HEK293 (cell line): ENCODE data around the gene PHEX.

Experiments
- CTCF ChIA-PET: fragments of 350-600 bp; formaldehyde crosslinking; extraction: SDS; loops from one replicate; lab custom pipeline; 2021; ENCODE audit warnings: antibody characterized with exemption; lab: Yijun Ruan, JAX
- POLR2A ChIA-PET: fragments of 300-600 bp; formaldehyde crosslinking; extraction: SDS; loops from one replicate; lab custom pipeline; 2020; ENCODE audit warnings: antibody characterized with exemption, inconsistent platforms; lab: Yijun Ruan, JAX
- H3K27ac ChIP-seq: fragments of 200-500 bp; sonication (Bioruptor generic); 2 replicates; pipeline ENCODE4 v1.5.1; 2014; ENCODE audit warnings: low read depth, low read length, control low read depth, inconsistent platforms; ENCODE audit errors: extremely low read depth
- H3K36me3 ChIP-seq, 2 experiments: fragments of 200-500 bp in 1 of 2; sonication (Bioruptor generic) in 1 of 2; 1 replicate in 1 of 2; 2 replicates in 1 of 2; pipeline ENCODE4 v1.5.1; 2014 to 2017; ENCODE audit warnings: inconsistent platforms in 2 of 2, low read length in 2 of 2; ENCODE audit not compliant: control insufficient read depth in 2 of 2, insufficient read depth in 1 of 2
- H3K4me1 ChIP-seq: fragments of 200-500 bp; sonication (Bioruptor generic); 2 replicates; pipeline ENCODE4 v1.5.1; 2014; ENCODE audit warnings: mild to moderate bottlenecking, low read length, inconsistent platforms; ENCODE audit not compliant: control insufficient read depth, insufficient read depth
- H3K4me3 ChIP-seq: 2 replicates; pipeline ENCODE4 v1.5.1; 2011; ENCODE audit warnings: low read depth, mild to moderate bottlenecking, control low read depth, low read length, moderate library complexity
- H3K9me3 ChIP-seq: fragments of 200-500 bp; sonication (Bioruptor generic); 2 replicates; pipeline ENCODE4 v1.5.1; 2014; ENCODE audit warnings: low read depth, low read length, inconsistent platforms; ENCODE audit not compliant: control insufficient read depth, insufficient read depth
- BCL11B ChIP-seq: fragments of 450-650 bp; formaldehyde crosslinking; IDR thresholded peaks from 2 replicates; pipeline ENCODE4 v1.5.1; 2016; ENCODE audit warnings: low read depth, missing biosample characterization, missing genetic modification characterization
- HIC1 ChIP-seq: fragments of 450-650 bp; formaldehyde crosslinking; IDR thresholded peaks from 2 replicates; pipeline ENCODE4 v1.5.1; 2016; ENCODE audit warnings: missing biosample characterization, missing genetic modification characterization
- HOXA7 ChIP-seq: sonication (generic); formaldehyde crosslinking; IDR thresholded peaks from 2 replicates; pipeline ENCODE4 v1.8.1; 2022; ENCODE audit warnings: missing genetic modification reagents, borderline replicate concordance
- KLF1 ChIP-seq: fragments of 450-650 bp; formaldehyde crosslinking; IDR thresholded peaks from 2 replicates; pipeline ENCODE4 v1.5.1; 2016; ENCODE audit warnings: missing biosample characterization, missing genetic modification characterization
- KLF7 ChIP-seq: fragments of 450-650 bp; formaldehyde crosslinking; IDR thresholded peaks from 2 replicates; pipeline ENCODE4 v1.5.1; 2016; ENCODE audit warnings: missing biosample characterization, missing genetic modification characterization, borderline replicate concordance
- OVOL3 ChIP-seq: fragments of 450-650 bp; formaldehyde crosslinking; IDR thresholded peaks from 2 replicates; pipeline ENCODE4 v1.5.1; 2016; ENCODE audit warnings: missing biosample characterization, missing genetic modification characterization
- YY1 ChIP-seq: fragments of 450-650 bp; formaldehyde crosslinking; IDR thresholded peaks from 2 replicates; pipeline ENCODE4 v1.5.1; 2018; ENCODE audit warnings: missing biosample characterization, missing genetic modification characterization
- ZBTB20 ChIP-seq: fragments of 450-650 bp; formaldehyde crosslinking; IDR thresholded peaks from 2 replicates; pipeline ENCODE4 v1.5.1; 2016; ENCODE audit warnings: missing biosample characterization, missing genetic modification characterization
- ZBTB7A ChIP-seq: fragments of 450-650 bp; formaldehyde crosslinking; IDR thresholded peaks from 2 replicates; pipeline ENCODE4 v1.5.1; 2016; ENCODE audit warnings: low read depth, missing biosample characterization, missing genetic modification characterization
- ZIC2 ChIP-seq: fragments of 450-650 bp; formaldehyde crosslinking; IDR thresholded peaks from 2 replicates; pipeline ENCODE4 v1.5.1; 2016; ENCODE audit warnings: missing biosample characterization, missing genetic modification characterization
- ZNF10 ChIP-seq: fragments of 450-650 bp; formaldehyde crosslinking; IDR thresholded peaks from 2 replicates; pipeline ENCODE4 v1.5.1; 2017; ENCODE audit warnings: missing biosample characterization, missing genetic modification characterization
- ZNF140 ChIP-seq: fragments of 450-650 bp; formaldehyde crosslinking; IDR thresholded peaks from 2 replicates; pipeline ENCODE4 v1.5.1; 2016; ENCODE audit warnings: missing biosample characterization, missing genetic modification characterization
- ZNF184 ChIP-seq: fragments of 450-650 bp; IDR thresholded peaks from 2 replicates; pipeline ENCODE4 v1.5.1; 2018; ENCODE audit warnings: missing biosample characterization, mild to moderate bottlenecking, missing genetic modification characterization
- ZNF350 ChIP-seq: fragments of 450-650 bp; formaldehyde crosslinking; IDR thresholded peaks from 2 replicates; pipeline ENCODE4 v1.5.0; 2017; ENCODE audit warnings: missing biosample characterization, mild to moderate bottlenecking, missing genetic modification characterization
- ZNF530 ChIP-seq: fragments of 450-650 bp; formaldehyde crosslinking; IDR thresholded peaks from 2 replicates; pipeline ENCODE4 v1.5.1; 2016; ENCODE audit warnings: low read depth, missing biosample characterization, missing genetic modification characterization
- ZNF596 ChIP-seq: fragments of 450-650 bp; IDR thresholded peaks from 2 replicates; pipeline ENCODE4 v1.5.0; 2018; ENCODE audit warnings: missing biosample characterization, mild to moderate bottlenecking, missing genetic modification characterization, moderate library complexity
- ZNF626 ChIP-seq: fragments of 450-650 bp; sonication (Bioruptor Pico); formaldehyde crosslinking; IDR thresholded peaks from 2 replicates; pipeline ENCODE4 v1.5.1; 2018; ENCODE audit warnings: missing biosample characterization, missing genetic modification characterization, inconsistent platforms
- ZNF76 ChIP-seq: fragments of 450-650 bp; formaldehyde crosslinking; IDR thresholded peaks from 2 replicates; pipeline ENCODE4; 2016; ENCODE audit warnings: low read depth, missing biosample characterization, missing genetic modification characterization, borderline replicate concordance
- ZSCAN16 ChIP-seq: fragments of 450-650 bp; formaldehyde crosslinking; IDR thresholded peaks from 2 replicates; pipeline ENCODE4 v1.5.1; 2016; ENCODE audit warnings: missing biosample characterization, missing genetic modification characterization
- ZSCAN4 ChIP-seq: fragments of 450-650 bp; formaldehyde crosslinking; IDR thresholded peaks from 2 replicates; pipeline ENCODE4 v1.5.1; 2017; ENCODE audit warnings: missing biosample characterization, missing genetic modification characterization
- TF ChIP-seq, protein P1 (sequence below): fragments of 450-650 bp; IDR thresholded peaks from 2 replicates; pipeline ENCODE4 v1.5.1; 2018; ENCODE audit warnings: missing biosample characterization, mild to moderate bottlenecking, missing genetic modification characterization
- TF ChIP-seq, protein P2 (sequence below): fragments of 450-650 bp; formaldehyde crosslinking; IDR thresholded peaks from 2 replicates; pipeline ENCODE4 v1.5.1; 2016; ENCODE audit warnings: missing biosample characterization, missing genetic modification characterization
- TF ChIP-seq, protein P3 (sequence below): fragments of 450-650 bp; IDR thresholded peaks from 2 replicates; pipeline ENCODE4 v1.5.1; 2018; ENCODE audit warnings: missing biosample characterization, missing genetic modification characterization

The PHEX gene

DNA sequence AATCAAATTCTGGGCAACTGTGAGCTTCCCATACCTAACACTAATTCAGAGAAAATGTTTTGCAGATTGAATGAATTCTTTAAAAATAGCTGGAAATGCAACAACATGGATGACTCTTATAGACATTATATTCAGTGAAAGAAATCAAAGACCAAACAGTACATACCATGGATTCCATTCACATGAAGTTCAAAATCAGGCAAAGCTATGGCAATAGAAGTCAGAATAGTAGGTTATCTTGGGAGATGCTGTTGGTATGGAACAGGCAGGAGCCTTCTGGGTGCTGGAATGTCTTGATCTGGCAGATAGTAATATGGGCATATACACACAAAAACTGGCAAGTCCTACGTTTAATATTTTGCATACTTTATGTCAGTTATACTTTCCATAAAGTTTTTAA, 215.0 kb downstream of the PHEX start:
- no peak for TF ChIP-seq OVOL3 (tag by site-specific recombination)
- TF ChIP-seq ZBTB20 (tag by site-specific recombination), result no peak
- TF ChIP-seq ZBTB7A, result no peak
- TF ChIP-seq, protein P1, sequence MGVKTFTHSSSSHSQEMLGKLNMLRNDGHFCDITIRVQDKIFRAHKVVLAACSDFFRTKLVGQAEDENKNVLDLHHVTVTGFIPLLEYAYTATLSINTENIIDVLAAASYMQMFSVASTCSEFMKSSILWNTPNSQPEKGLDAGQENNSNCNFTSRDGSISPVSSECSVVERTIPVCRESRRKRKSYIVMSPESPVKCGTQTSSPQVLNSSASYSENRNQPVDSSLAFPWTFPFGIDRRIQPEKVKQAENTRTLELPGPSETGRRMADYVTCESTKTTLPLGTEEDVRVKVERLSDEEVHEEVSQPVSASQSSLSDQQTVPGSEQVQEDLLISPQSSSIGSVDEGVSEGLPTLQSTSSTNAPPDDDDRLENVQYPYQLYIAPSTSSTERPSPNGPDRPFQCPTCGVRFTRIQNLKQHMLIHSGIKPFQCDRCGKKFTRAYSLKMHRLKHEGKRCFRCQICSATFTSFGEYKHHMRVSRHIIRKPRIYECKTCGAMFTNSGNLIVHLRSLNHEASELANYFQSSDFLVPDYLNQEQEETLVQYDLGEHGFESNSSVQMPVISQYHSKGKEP (tag by site-specific recombination), result no peak
- Histone ChIP-seq H3K9me3 (no peaks in the 10 kb centered on the region), H3K36me3 (no peaks in the 10 kb centered on the region), H3K4me3 (no peak overlapping the region), H3K27ac (no peak overlapping the region), H3K4me1 (no peaks in the 10 kb centered on the region)
- CTCF ChIA-PET, result interaction anchor here (0.6 kb wide), 1 partner anchor 521 kb away, joined by 3 read pairs; no protein-coding TSS in a partner anchor
- POLR2A ChIA-PET, result no interaction called here

GRCh38 chrX:22248401-22248800, 216.3 kb downstream of the PHEX start:
- H3K27ac ChIP-seq, result no peak overlapping the region
- H3K9me3 ChIP-seq, result no peaks in the 10 kb centered on the region
- no peak overlapping the region for H3K4me3 ChIP-seq
- ChIA-PET POLR2A (no interaction called here), CTCF (interaction anchor here (0.9 kb wide), 1 partner anchor 90 kb away, joined by 3 read pairs; no protein-coding TSS in a partner anchor)
- TF ChIP-seq HOXA7 (no peak), ZNF184 (no peak), ZNF530 (tag by site-specific recombination) (no peak), ZSCAN4 (no peak), ZNF626 (no peak), ZNF350 (tag by site-specific recombination) (no peak), HIC1 (tag by site-specific recombination) (no peak), KLF7 (tag by site-specific recombination) (no peak), ZIC2 (tag by site-specific recombination) (no peak), ZSCAN16 (no peak), ZNF10 (no peak), YY1 (no peak), ZNF140 (tag by site-specific recombination) (no peak), BCL11B (tag by site-specific recombination) (no peak), ZNF76 (no peak), KLF1 (tag by site-specific recombination) (no peak), ZNF596 (no peak)
- TF ChIP-seq, protein P2, sequence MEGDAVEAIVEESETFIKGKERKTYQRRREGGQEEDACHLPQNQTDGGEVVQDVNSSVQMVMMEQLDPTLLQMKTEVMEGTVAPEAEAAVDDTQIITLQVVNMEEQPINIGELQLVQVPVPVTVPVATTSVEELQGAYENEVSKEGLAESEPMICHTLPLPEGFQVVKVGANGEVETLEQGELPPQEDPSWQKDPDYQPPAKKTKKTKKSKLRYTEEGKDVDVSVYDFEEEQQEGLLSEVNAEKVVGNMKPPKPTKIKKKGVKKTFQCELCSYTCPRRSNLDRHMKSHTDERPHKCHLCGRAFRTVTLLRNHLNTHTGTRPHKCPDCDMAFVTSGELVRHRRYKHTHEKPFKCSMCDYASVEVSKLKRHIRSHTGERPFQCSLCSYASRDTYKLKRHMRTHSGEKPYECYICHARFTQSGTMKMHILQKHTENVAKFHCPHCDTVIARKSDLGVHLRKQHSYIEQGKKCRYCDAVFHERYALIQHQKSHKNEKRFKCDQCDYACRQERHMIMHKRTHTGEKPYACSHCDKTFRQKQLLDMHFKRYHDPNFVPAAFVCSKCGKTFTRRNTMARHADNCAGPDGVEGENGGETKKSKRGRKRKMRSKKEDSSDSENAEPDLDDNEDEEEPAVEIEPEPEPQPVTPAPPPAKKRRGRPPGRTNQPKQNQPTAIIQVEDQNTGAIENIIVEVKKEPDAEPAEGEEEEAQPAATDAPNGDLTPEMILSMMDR (tag by site-specific recombination), result no peak
- TF ChIP-seq, protein P3, sequence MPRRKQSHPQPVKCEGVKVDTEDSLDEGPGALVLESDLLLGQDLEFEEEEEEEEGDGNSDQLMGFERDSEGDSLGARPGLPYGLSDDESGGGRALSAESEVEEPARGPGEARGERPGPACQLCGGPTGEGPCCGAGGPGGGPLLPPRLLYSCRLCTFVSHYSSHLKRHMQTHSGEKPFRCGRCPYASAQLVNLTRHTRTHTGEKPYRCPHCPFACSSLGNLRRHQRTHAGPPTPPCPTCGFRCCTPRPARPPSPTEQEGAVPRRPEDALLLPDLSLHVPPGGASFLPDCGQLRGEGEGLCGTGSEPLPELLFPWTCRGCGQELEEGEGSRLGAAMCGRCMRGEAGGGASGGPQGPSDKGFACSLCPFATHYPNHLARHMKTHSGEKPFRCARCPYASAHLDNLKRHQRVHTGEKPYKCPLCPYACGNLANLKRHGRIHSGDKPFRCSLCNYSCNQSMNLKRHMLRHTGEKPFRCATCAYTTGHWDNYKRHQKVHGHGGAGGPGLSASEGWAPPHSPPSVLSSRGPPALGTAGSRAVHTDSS, result no peak
- H3K4me1 ChIP-seq, result no peaks in the 10 kb centered on the region
- no peaks in the 10 kb centered on the region for H3K36me3 ChIP-seq
